GM12872 (cell line): ENCODE results near the gene PDSS2.

Source experiments
- TF ChIP-seq, protein P1 (sequence below): IDR thresholded peaks from 3 replicates; pipeline ENCODE4 v1.5.1; 2011; ENCODE audit warnings: low read depth, mild to moderate bottlenecking, low read length, moderate library complexity; ENCODE audit not compliant: insufficient read depth

PDSS2 gene

DNA sequence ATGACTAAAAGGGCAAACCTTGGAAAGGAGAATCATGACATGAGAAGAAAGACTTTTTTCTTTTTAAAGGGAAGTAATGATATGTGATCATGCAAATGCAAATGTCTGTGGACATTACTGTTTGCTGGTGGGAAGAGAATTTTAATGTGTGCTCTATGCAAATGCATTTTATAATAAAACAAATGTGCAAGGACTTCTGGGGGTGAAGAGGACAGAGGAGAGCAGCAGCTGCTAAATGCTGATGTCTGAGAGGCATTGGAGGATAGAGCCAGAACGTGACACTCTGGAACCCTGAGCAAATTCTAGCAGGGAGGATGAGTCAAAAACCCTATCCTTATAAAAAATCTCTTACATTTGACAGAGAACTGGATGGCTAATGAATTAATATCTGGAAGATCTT, 274.9 kb downstream of the PDSS2 start:
- TF ChIP-seq, protein P1, sequence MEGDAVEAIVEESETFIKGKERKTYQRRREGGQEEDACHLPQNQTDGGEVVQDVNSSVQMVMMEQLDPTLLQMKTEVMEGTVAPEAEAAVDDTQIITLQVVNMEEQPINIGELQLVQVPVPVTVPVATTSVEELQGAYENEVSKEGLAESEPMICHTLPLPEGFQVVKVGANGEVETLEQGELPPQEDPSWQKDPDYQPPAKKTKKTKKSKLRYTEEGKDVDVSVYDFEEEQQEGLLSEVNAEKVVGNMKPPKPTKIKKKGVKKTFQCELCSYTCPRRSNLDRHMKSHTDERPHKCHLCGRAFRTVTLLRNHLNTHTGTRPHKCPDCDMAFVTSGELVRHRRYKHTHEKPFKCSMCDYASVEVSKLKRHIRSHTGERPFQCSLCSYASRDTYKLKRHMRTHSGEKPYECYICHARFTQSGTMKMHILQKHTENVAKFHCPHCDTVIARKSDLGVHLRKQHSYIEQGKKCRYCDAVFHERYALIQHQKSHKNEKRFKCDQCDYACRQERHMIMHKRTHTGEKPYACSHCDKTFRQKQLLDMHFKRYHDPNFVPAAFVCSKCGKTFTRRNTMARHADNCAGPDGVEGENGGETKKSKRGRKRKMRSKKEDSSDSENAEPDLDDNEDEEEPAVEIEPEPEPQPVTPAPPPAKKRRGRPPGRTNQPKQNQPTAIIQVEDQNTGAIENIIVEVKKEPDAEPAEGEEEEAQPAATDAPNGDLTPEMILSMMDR: no peak

GRCh38 chr6:107180099-107180498, 279.3 kb downstream of the PDSS2 start:
- TF ChIP-seq, protein P1: no peak

DNA sequence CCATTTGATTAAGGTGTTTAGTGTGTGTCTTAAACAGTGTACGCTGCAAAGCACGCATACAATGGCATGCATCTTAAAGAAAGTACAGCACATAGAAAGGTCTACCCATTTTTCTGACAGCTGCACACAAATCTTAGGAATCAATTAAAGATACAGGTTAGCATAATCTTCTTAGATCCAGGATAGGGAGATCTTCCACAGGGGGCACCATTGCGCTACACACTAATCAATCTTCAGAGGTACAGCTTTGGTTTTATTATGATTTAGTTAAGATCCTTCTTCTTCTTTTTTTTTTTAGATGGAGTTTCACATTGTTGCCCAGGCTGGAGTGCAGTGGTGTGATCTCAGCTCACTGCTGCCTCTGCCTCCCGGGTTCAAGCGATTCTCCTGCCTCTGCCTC, 280.4 kb downstream of the PDSS2 start:
- TF ChIP-seq, protein P1: peak; percentile 28; the same call in 1 of the 3 replicates

- TF ChIP-seq, protein P1: no peak
Observed at GRCh38 chr6:107173779-107174178, 285.6 kb downstream of the PDSS2 start.

GRCh38 chr6:107171513-107171912, 287.9 kb downstream of the PDSS2 start:
- TF ChIP-seq, protein P1: no peak

DNA sequence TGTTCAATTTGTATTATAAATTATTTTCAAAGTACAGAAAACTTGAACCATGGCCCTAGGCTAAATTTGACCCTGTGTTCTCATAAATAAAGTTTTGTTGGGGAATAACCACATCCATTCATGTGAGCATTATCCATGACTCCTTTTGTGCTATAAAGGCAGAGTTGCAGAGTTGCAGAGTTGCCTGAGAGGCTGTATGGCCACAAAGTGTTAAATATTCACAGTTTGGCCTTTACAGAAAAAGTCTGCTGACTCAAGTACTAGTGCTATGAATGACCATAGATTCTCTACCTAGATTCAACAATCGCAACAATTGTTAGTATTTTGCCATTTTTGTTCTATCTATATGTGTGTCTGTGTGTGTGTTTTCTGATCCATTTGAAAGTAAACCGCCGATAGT, 297.8 kb downstream of the PDSS2 start:
- TF ChIP-seq, protein P1: no peak

DNA sequence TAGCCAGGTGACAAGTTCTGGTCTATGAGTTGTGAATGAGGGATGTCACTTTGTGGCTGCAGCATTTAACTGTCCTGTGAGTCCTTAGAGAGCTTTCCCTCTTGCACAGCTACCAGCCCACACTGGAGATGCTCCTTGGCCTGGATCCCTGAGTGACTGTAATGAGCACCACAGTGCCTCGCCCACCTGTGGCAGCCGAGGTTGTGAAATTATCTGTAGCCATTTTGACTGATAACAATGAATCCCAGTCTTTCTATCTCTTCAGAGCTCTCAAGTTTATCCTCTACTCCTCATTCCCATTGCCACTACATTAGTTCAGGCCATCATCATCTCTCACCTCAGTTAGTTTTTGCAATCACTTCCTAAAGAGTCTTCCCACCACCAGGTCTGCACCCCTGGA, 302.7 kb downstream of the PDSS2 start:
- TF ChIP-seq, protein P1: no peak

- TF ChIP-seq, protein P1: no peak
Observed at GRCh38 chr6:107154801-107155160, 304.6 kb downstream of the PDSS2 start.
